ENCODE data around the gene CFAP74.

CFAP74 gene

GRCh38 chr1:1926886-1927660, 76.5 kb downstream of the CFAP74 start:
- DNase-seq (ENCODE audit: low read depth), result no peak

- DNase-seq (ENCODE audit: low read depth), result no peak
These were observed 77.2 kb downstream of the CFAP74 start for GRCh38 chr1:1926346-1926811.

- DNase-seq (ENCODE audit: low read depth), result no peak
These were observed 77.9 kb downstream of the CFAP74 start for GRCh38 chr1:1925437-1926345.

- no peak for DNase-seq (ENCODE audit: low read depth)
These were observed 78.7 kb downstream of the CFAP74 start for GRCh38 chr1:1924849-1925248.

GRCh38 chr1:1924386-1924785, 79.2 kb downstream of the CFAP74 start:
- DNase-seq (ENCODE audit: low read depth), result no peak

GRCh38 chr1:1922956-1923833, 80.4 kb downstream of the CFAP74 start:
- no peak for DNase-seq (ENCODE audit: low read depth)

GRCh38 chr1:1922702-1922955, 81.0 kb downstream of the CFAP74 start:
- DNase-seq (ENCODE audit: low read depth), result no peak

GRCh38 chr1:1921901-1922701, 81.5 kb downstream of the CFAP74 start:
- no peak for DNase-seq (ENCODE audit: low read depth)

GRCh38 chr1:1921459-1921862, 82.1 kb downstream of the CFAP74 start:
- DNase-seq (ENCODE audit: low read depth), result no peak

GRCh38 chr1:1920608-1921458, 82.8 kb downstream of the CFAP74 start:
- no peak for DNase-seq (ENCODE audit: low read depth)

GRCh38 chr1:1920057-1920607, 83.5 kb downstream of the CFAP74 start:
- no peak for DNase-seq (ENCODE audit: low read depth)

GRCh38 chr1:1919304-1920056, 84.1 kb downstream of the CFAP74 start:
- peak; percentile 95 for DNase-seq (ENCODE audit: low read depth)

GRCh38 chr1:1918901-1919303, 84.7 kb downstream of the CFAP74 start, which contains the start of gene TMEM52:
Gene TMEM52 (minus strand): TSS chr1:1919279. CDS start chr1:1919265, 14 bp downstream.
- no peak for DNase-seq (ENCODE audit: low read depth)

GRCh38 chr1:1917995-1918900, 85.3 kb downstream of the CFAP74 start:
- no peak for DNase-seq (ENCODE audit: low read depth)

- DNase-seq (ENCODE audit: low read depth), result no peak
These were observed 86.1 kb downstream of the CFAP74 start for GRCh38 chr1:1917304-1917976.

- DNase-seq (ENCODE audit: low read depth), result no peak
These were observed 86.7 kb downstream of the CFAP74 start for GRCh38 chr1:1916851-1917251.
